Measurements from ENCODE around the gene FGF16.
"Not testable (repeated sequence)": the region's sequence is repeated elsewhere in the genome, so short reads cannot be mapped to it uniquely, and the experiment has no call there.

The FGF16 gene

GRCh38 chrX:77447653-77448569 is 722 bp downstream of the FGF16 start:
- DNase-seq (ENCODE audit: low read depth), result no peak

GRCh38 chrX:77450415-77450814 is 3.2 kb downstream of the FGF16 start:
- DNase-seq (ENCODE audit: low read depth), result no peak

- no peak for DNase-seq (ENCODE audit: low read depth)
Observed at GRCh38 chrX:77450996-77451395, 3.8 kb downstream of the FGF16 start.

GRCh38 chrX:77453190-77453589 is 6.0 kb downstream of the FGF16 start:
- no peak for DNase-seq (ENCODE audit: low read depth)

GRCh38 chrX:77455437-77455836 is 8.2 kb downstream of the FGF16 start:
- no peak for DNase-seq (ENCODE audit: low read depth)

GRCh38 chrX:77484045-77484444 is 36.9 kb downstream of the FGF16 start:
- DNase-seq (ENCODE audit: low read depth), result no peak

- peak; percentile 14 for DNase-seq (ENCODE audit: low read depth)
Observed at GRCh38 chrX:77493677-77494553, 46.7 kb downstream of the FGF16 start.

- not testable (repeated sequence) for DNase-seq (ENCODE audit: low read depth)
Observed at GRCh38 chrX:77500164-77500563, 53.0 kb downstream of the FGF16 start.

GRCh38 chrX:77502951-77503525 is 55.8 kb downstream of the FGF16 start:
- DNase-seq (ENCODE audit: low read depth), result no peak

- peak; percentile 18 for DNase-seq (ENCODE audit: low read depth)
Observed at GRCh38 chrX:77505227-77505626, 58.0 kb downstream of the FGF16 start.

Measured in fibroblast of the conjunctiva (primary cell).